Stimulated activated naive CD4-positive, alpha-beta T cell (primary cell): Measurements from ENCODE around the gene SLC18B1.
"Not testable (repeated sequence)": the region's sequence is repeated elsewhere in the genome, so short reads cannot be mapped to it uniquely, and the experiment has no call there.

Experiments used
- DNase-seq, 6 experiments: peaks; one replicate each; lab custom pipeline; 2025; lab: John Stamatoyannopoulos, UW

The SLC18B1 gene

DNA sequence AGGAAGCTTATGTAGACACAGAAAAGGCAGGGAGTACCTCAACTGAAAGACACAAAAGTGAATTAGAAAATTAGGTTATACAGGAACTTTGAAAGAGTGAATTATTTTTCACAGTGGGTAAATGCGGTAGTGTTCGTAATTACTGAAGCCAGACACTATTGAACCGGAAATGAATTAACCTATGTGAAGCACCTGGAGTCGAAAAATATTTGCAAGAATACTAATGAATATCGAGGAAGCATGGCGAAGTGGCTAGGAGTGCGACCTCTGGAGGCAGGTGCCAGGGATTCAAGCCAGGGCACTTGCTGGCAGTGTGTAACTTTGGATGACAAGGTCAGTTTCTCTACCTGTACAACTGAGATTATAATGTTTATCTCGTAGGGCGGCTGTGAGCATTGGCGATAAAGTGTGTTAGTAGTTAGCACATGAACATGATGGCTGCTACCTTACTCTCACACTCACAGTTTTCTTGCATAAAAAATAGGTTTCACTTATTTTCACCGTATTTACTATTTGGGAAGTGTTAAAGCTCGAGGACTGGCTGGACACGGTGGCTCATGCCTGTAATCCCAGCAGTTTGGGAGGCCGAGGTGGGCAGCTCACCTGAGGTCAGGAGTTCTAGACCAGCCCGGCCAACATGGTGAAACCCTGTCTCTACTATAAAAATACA is 567 bp upstream of the SLC18B1 start:
- DNase-seq = peak; percentile 42 to 77 (median 60)

DNA sequence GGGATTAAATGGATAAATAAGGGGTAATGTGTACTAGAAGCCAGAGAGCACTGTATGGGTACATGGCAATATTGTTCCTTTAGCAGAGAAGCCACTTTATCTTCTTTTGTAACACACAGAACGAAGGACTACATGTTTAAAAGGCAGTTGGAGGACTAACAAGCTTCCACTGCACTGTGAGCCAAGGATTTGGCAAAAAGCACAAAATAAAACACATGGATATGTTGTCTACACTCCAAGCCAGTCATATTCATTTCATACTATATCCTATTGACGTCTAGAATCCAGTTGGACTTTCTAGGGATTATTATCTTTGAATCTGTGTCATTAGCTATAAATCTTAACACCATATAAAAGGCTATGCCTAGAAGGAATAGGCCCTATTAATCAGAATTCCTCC is 3.0 kb downstream of the SLC18B1 start:
- no peak for DNase-seq

DNA sequence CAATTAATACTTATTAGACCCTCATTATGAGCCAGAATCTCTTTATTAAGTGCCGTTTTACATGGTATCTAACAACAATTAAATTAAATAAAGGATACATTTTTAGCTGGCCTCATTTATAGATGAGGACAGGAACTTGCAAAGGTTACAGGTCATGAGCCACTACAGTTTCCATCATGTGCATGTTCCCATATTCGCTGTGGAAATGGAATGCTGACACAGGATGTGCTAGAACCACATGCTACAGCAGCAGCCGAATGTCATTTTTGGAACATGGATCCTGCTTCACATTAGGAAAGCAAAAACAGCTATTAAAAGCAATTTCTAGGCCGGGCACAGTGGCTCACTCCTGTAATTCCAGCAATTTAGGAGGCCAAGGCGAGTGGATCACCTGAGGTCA is 5.9 kb downstream of the SLC18B1 start:
- DNase-seq = no peak

DNA sequence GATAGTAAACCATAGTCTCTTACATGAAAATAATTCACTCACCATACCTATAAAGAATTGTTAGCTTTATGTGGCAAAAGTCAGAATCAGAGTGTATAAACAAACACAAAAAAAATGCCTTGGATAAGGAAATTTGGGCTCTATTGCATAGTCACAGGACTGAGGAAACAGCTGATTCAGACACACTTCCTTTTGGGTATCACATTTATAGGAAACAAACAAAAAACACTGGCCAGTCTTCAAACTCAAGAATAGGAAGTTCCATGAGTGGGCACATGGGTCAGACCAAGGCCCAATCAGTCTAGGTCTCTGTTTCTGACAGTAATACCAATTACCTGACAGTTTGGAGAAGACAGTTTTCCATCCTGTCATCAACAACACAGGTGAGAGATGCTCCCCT is 8.0 kb downstream of the SLC18B1 start:
- DNase-seq = no peak

DNA sequence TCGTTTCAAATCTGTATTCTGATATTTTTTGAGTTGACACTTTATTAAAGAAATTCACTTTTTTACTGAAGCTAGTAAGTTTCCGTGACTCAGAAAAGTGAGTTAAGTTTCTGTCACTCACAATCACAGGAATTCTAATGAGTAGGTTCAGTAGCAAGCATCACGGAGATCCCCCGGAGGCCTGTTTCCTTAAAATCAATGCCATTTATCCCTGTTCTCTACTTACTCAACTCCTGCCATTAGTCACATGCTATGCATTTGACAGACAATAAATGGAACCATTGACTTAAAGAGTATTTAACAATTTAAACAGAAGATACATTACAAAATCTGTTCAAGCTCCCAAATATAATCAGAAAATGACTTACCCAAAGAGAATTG is 9.1 kb downstream of the SLC18B1 start:
- DNase-seq = no peak

DNA sequence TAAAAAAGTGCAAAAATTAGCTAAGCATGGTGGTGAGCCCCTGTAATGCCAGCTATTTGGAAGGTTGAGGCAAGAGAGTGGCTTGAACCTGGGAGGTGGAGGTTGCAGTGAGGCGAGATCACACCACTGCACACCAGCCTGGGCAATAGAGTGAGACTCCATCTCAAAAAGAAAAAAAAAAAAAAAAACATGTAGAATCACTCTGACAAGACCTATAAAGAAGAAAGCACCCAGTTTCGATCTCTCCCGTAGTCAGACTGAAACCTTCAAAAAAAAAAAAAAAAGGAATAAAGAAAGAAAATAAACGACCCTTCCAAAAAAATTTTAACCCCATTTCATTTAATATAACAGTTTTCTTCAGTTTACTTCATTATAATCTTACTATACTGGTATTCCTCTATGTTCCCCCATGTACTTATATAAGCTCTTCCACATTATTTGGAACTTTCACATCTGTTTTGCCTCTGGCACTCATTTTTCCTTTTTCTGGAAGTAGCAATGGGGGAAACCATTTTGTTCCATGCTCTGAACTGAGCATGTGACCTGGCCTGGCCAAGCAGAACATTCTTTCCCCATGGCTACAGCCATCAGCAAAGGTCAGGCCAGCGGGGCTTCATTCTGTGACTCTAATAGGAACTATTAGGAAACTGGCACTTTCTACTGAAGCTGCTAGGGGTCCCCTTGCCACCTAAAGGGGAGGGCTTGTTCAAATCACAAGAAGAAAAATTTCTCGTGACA is 9.6 kb downstream of the SLC18B1 start:
- DNase-seq = no peak

DNA sequence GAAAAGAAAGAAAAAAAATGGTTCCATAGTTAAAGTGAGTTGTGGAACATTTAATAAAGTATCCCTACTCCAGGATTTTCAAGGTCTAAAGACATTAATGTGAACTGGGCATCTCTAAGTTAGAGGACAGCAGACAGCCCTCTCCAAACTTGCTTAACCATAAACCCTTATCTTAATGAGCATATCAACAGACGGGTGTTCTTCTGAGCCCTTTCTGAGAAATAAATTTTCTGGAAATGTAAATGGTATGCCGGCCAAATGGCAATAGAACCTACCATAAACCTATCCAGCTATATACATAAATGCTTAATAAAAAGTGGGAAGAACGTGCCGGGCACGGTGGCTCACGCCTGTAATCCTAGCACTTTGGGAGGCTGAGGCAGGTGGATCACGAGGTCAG is 12.5 kb downstream of the SLC18B1 start:
- no peak for DNase-seq

DNA sequence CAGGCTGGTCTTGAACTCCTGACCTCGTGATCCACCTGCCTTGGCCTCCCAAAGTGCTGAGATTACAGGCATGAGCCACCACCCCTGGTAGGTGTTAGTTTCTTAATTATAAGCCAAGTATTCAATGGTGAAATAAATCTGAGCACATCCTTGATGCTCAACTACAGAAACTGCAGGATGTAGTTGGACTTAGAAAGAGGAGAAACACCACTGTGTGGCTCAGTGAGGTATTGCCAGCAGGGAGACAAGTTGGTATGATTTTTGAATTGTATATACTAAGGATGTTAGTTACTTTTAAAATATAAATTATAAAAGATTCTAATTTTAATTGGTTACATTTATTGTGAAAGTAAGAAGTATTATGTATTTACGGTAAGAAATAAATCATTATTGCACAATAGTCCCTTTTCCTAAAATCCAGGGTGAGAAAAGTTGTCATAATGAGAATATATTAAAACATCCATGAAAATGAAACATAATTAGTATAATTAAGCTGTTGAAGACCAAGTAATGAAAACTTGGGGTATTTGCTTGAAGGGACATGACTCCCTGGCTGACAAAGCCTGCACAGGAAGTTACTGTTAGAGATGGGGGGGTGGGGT is 17.6 kb downstream of the SLC18B1 start:
- DNase-seq = no peak

DNA sequence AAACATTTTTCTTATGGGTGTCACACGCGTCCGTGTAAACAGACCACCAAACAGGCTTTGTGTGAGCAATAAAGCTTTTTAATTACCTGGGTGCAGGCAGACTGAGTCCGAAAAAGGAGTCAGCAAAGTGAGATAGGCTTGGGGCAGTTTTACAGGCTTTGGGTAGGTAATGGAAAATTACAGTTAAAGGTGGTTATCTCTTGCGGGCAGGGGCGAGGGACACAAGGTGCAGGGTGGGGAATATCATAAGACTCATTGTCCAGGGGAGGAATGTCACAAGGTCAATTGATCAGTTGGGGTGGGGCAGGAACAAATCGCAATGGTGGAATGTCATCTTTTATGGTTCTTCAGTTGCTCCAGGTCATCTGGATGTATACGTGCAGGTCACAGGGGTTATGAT is 20.6 kb downstream of the SLC18B1 start:
- DNase-seq = not testable (repeated sequence)

DNA sequence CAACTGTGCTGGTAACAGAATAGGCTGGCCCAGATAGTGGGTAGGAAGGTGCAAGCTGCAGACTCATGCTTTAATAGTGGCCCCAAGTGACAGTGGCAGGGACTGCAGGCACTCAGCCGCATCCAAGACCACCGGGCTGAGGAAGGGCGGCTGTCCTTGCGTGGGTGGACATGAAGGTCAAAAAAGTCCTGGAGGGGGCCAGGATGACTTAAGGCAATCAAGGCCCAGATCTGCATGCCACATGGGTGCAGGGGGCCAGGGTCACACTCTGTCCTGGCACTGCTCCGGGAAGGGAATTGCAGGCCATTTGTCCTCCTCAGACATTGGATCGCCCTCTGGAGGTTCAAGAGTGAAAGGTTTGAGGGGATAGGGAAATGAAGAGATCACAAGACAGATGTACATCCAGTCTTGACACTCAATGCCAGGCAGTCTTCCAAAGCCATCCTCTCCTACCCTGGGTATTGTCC is 30.4 kb downstream of the SLC18B1 start:
- DNase-seq = peak in 1 of 6 experiments; percentile 16

DNA sequence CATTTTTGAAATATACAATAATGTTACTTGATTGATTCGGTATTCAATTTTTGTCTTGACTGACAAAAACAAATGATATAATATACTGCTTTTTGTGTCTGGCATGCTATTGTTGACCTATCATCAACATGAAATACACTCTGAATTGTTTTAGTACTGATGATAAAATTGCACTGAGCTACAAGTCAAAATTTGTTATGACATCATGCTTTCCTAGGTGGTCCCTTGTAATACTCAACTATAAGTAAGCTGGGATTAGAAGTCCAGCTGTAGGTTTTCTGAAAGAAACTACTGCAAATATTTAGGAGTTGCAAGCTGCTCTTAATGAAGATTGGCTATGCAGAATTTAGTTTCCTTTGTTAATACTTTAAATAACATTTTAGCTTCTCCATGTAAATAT is 32.9 kb downstream of the SLC18B1 start:
- DNase-seq = no peak

DNA sequence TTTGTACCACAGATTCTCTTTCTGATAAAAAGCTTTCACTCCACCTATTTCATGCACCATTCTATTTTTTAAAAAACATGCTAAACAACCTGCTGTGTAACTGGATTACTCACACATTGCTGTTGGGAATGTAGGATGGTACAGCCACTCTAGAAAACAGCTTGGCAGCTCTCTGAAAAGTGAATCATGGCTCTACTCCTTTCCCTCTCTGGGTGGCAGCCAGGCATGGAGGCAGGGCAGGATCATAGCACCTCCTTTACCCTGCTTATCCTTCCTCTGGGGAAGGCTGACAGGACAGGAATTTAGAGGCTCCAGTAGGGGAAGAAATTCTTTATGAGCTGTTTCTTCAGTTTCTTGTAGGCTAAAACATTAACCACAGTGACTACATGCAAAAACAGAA is 34.1 kb downstream of the SLC18B1 start:
- DNase-seq = no peak

DNA sequence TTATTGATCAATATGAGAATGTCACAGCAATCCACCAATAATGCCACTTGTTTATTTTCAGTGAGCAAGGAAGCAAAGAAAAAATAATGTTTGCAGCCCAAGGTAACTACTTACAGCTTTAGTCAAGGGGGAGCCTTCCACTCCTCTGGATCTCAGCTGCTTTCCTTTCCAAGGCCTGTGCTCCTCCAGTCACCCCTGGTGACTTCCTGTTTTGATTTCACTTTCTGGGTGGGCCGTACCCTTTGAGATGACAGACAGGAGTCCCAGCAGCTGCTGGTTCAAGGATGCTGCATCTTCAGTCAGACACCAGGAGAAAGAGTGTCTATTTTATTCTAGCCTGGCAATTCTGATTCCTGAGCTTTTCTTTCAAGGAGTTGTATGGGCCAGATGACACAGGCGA is 35.2 kb downstream of the SLC18B1 start:
- DNase-seq = peak; percentile 4 to 70 (median 46)

DNA sequence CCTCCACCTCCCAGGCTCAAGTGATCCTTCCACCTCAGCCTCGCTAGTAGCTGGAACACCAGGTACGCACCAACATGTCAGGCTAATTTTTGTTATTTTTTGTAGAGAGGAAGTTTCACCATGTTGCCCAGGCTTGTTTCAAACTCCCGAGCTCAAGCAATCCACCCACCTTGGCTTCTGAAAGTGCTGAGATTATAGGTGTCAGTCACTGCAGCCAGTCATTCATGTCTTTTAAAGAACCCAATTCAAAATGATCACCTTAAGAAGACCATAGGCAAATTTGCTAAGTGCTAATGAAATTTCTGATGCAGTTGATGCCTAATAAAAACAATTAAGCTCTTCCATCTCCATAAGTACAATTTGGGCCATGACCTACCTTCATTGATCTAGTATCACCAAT is 38.2 kb downstream of the SLC18B1 start:
- no peak for DNase-seq

DNA sequence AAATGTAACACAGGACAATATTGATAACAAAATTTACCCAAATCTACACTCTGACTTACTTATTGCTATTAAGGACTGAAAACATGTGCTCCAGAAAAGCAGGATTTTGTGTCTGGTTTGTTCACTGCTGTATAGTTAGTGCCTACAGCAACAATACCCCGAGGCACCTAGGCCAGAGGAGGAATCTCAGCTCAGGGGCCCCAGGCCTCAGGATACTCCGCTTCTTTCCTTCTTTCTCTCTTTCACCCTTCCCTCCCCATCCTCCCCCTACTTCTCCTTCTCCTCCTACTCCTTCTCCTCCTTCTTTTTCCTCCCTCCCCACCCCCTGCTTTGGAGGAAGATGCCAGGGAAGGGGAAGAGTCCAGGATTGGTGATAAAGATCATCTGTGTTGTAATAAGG is 39.7 kb downstream of the SLC18B1 start:
- no peak for DNase-seq

DNA sequence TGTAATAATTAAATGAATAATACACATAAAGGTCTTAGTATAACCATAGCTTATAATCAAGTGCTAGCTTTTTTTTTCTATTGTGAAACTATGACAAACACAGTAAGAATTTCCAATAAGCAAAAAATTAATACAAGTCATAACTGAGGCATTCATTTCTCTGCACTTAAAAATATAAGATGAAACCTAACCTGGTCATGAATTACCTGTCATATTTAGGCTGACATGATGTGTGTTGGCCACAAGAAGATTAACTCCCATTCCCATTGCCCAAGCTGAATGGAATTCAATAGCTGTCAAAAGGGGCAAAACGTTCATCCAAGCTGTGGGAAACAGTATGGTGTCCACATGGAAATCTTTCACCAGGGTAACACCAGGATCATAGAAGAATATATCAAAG is 46.2 kb downstream of the SLC18B1 start:
- DNase-seq = no peak

DNA sequence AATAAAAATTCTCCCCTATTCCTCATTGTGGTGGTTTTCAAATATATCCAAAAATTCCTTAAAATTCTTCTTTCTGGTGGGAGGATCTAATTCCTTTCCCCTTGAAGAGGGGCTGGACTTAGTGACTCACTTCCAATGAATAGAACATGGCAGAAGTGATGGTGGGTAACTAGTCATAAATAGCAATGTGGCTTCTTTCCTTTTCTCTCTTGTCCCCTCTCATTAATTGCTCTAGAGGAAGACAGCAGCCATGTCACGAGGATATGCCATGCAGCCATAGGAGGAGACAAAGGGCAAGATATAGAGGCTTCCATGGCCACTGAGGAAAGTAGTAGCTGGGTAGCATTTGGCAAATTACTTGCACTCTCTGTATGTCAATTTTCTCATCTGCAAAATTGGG is 46.6 kb downstream of the SLC18B1 start:
- no peak for DNase-seq

DNA sequence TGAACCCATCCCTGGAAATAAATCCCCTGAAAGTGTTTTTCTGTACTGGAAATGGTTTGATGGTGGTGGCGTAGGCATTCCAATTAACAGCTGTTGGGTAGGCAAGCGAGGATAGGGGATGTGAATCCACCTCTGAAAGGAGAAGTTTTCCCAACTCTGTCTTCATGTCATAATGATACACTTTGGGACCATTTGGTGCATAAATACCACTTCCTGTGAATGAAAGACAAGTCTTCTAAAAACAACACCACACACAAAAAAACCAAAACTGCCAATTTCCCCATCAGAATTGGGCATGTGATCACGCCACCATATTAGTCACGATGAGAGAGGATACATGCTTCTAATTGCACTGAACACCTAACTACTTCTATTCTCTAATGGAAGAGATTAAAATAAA is 47.1 kb downstream of the SLC18B1 start:
- DNase-seq = no peak

DNA sequence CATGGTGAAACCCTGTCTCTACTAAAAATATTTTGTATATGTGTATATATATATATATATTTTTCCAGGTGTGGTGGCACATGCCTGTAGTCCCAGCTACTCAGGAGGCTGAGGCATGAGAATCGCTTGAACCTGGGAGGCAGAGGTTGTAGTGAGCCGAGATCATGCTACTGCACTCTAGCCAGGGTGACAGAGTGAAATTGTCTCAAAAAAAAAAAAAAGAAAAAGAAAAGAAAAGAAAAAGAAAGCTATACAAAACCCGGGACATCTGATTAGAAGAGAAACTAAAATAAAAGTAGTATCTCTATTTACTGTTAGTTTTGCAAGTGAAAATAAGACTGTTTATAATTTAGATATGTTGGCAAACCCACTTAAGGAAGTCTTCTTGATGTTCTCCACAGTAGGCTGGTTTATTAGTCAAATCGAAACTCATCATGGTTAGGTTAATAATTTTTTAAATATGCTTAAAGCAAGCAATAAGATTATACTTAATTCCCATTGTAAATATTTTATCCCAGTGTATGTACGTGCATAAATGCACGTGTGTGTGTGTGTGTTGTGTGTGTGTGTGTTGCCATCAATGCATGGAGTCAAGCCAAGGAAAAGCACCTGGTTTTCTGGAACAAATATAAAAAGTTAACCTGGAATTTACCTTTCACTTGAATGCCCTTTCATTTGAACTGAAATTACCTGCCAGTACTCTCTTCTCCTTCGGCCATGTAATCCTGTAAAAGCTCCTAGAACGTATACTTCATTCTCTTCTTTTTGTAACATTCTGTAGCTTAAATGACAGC is 47.8 kb downstream of the SLC18B1 start:
- no peak for DNase-seq

DNA sequence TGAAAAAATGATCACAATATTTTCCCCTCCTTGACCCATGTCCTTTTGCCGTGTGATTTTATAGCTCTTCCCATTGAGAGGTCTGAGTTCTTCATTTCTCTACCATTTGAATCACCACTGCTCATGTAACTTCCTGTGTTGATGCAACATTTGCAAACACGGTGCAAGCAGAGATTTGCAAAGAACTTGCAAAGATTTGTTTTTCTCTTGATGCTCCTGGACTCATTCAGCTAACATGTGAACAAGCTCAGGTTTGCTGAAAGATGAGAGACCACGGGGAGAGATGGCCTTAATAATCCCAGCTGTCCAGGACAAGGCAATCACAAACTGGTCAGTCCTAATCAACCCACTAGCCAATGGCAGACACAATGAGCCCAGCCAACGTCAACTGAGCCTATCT is 49.3 kb downstream of the SLC18B1 start:
- DNase-seq = no peak

DNA sequence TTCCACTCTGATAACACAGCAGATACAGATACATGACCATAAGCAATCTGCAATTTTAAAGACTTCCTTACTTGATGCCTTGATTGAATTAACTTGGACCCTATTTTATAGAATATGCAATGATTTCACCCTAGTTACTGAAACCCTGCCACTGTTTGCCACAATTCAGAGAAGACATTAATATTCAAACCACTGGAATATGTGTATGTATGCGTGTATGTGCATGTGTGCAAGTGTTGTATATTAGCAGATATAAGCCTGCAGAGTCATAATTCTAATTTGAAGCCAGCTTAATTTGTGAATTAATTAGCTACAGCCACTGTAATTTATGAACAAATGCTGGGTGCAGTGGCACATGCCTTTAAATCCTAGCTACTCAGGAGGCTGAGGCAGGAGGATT is 50.0 kb downstream of the SLC18B1 start:
- no peak for DNase-seq

DNA sequence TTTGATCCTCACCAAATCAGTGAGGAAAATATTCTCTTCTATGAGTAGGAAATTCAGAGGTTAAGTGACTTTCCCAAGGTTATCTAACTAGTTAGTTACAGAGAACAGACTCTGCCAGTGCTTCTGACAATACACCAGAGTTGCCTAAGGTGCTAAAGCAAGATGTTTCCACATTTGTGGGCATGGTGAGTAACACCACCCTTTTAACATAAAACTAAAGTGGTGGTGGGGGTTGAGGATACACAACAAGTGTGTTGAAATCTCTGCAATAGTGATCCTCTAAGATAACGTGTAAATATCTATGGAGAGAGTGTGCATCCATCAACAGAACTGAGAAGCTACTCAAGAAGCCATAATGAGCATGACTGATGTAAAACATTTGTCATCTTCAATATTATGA is 52.4 kb downstream of the SLC18B1 start:
- no peak for DNase-seq

DNA sequence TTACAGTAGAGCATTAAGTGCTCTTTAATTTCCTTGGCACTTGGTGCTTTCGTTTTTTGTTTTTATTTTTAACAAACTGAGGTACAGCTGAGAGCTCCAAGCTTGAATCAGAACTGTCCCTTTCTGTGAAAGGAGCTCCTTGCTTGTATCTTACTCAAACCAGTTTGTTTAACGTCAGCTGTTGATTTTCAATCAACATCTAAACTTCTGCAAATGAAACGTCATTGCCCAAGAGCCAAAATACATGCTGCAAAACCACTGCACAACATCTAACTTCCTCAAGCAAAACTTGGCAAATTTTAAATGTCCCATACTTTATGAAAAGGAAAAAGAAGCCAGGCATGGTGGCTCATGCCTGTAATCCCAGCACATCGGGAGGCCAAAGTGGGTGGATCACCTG is 55.9 kb downstream of the SLC18B1 start:
- DNase-seq = no peak
